A549 (cell line): ENCODE results near the gene GRID1.

Source experiments
- CTCF ChIP-seq: fragments of >200 bp; sonication (Bioruptor Twin); formaldehyde crosslinking; IDR thresholded peaks from 3 replicates; pipeline ENCODE4 v1.5.1; 2016
- ELK1 ChIP-seq: fragments of 150-350 bp; IDR thresholded peaks from 2 replicates; pipeline ENCODE4 v1.6.1; 2014; ENCODE audit warnings: low read depth, mild to moderate bottlenecking, low read length
- MAX ChIP-seq: IDR thresholded peaks from 2 replicates; pipeline ENCODE4 v1.6.1; 2012
- PBX3 ChIP-seq: IDR thresholded peaks from 2 replicates; pipeline ENCODE4 v1.6.1; 2012
- POLR2A ChIP-seq: IDR thresholded peaks from 2 replicates; pipeline ENCODE4 v1.6.1; 2012; ENCODE audit warnings: mild to moderate bottlenecking, low read length
- RARB ChIP-seq: fragments of 250-450 bp; sonication (Bioruptor Pico); IDR thresholded peaks from 2 replicates; pipeline ENCODE4 v1.8.0; 2021; ENCODE audit warnings: mild to moderate bottlenecking, moderate library complexity
- REST ChIP-seq: fragments of 200-600 bp; sonication (generic); IDR thresholded peaks from 2 replicates; pipeline ENCODE4 v1.6.1; 2016; ENCODE audit warnings: antibody characterized with exemption, mild to moderate bottlenecking, moderate library complexity
- RNF2 ChIP-seq: fragments of 200-600 bp; sonication (generic); IDR thresholded peaks from 2 replicates; pipeline ENCODE4 v1.6.1; 2016; ENCODE audit warnings: low read depth, mild to moderate bottlenecking, antibody characterized with exemption, moderate library complexity, borderline replicate concordance

GRCh38 chr10:86162036-86162435 is 204.6 kb downstream of the GRID1 start:
- TF ChIP-seq CTCF (no peak), POLR2A (no peak), ELK1 (no peak), PBX3 (no peak), MAX (no peak), RARB (CRISPR knock-in tag) (no peak), REST (no peak), RNF2 (no peak)
